Upper lobe of left lung (tissue), 6 donors: ENCODE measurements around the gene EYA3. TPM values are rescaled to one million over a fixed set of nuclear protein-coding genes. Genes with fewer than 3 reads are reported as not detected.

Experiments
- ATAC-seq, 2 donors: fragments of 200-7000 bp; cut with Tn5 transposase; one replicate each; pipeline ENCODE4 v1.9.1; 2022; ENCODE audit warnings: mild to moderate bottlenecking in 2 of 2, moderate library complexity in 2 of 2; ENCODE audit not compliant: low FRiP score in 2 of 2
- DNase-seq, 2 donors: peaks; one replicate each; pipeline ENCODE4 v3.0.0-alpha.2; 2019 to 2020
- H3K27ac ChIP-seq, 4 donors: fragments of 200-600 bp; sonication (generic); one replicate each; pipeline ENCODE4 v1.5.1; 2016 to 2019
- H3K27me3 ChIP-seq, 4 donors: fragments of 200-600 bp; sonication (generic); one replicate each; pipeline ENCODE4 v1.5.1; 2017 to 2019
- H3K36me3 ChIP-seq, 4 donors: fragments of 200-600 bp; sonication (generic); one replicate each; pipeline ENCODE4 v1.5.1; 2016 to 2019
- H3K4me1 ChIP-seq, 4 donors: fragments of 200-600 bp; sonication (generic); one replicate each; pipeline ENCODE4 v1.5.1; 2018 to 2019
- H3K4me3 ChIP-seq, 4 donors: fragments of 200-600 bp; sonication (generic); one replicate each; pipeline ENCODE4 v1.5.1; 2017 to 2019; ENCODE audit warnings: mild to moderate bottlenecking in 2 of 4, moderate library complexity in 1 of 4
- H3K9me3 ChIP-seq, 4 donors: fragments of 200-600 bp; sonication (generic); one replicate each; pipeline ENCODE4 v1.5.1; 2018 to 2019
- EP300 ChIP-seq, 4 donors: sonication (generic); formaldehyde crosslinking; IDR thresholded peaks; one replicate each; pipeline ENCODE4 v1.5.1; 2017; ENCODE audit warnings: antibody characterized with exemption in 4 of 4, control low read depth in 2 of 4
- POLR2A ChIP-seq, 4 donors: fragments of 450-650 bp; IDR thresholded peaks; one replicate each; pipeline ENCODE4 v1.5.1; 2016 to 2017; ENCODE audit warnings: antibody characterized with exemption in 4 of 4, mild to moderate bottlenecking in 2 of 4
- POLR2AphosphoS5 ChIP-seq, 2 donors: sonication (generic); formaldehyde crosslinking; IDR thresholded peaks; one replicate each; pipeline ENCODE4 v1.5.1; 2017; ENCODE audit warnings: antibody characterized with exemption in 2 of 2
- WGBS, 2 donors: methylation state at CpG; one replicate each; pipeline ENCODE4 v1.1.5; 2017 to 2018; 5-methylcytosine and 5-hydroxymethylcytosine counted together
- total RNA-seq, 6 donors: library from RNA; depleted of rRNA in 4 of 6; stranded (reverse); fragments of >200 nt in 4 of 6; gene quantifications; one replicate each; pipeline versions ENCODE4 v1.1.0 to v1.2.1, GENCODE V29; 2016 to 2021
- TF ChIP-seq, protein P1 (sequence below), 6 experiments: fragments of 450-650 bp in 4 of 6; fragments of 200-600 bp in 2 of 6; sonication (generic) in 2 of 6; IDR thresholded peaks; one replicate each; pipeline ENCODE4 v1.5.1; 2016 to 2019; ENCODE audit warnings: antibody characterized with exemption in 6 of 6
- donor health status: DM: no; HTN: no; CAD: no; lungs with moderate emphysema.
- donor health status: DM: no; HTN: yes; CAD: no; lungs with severe emphysema.

EYA3 gene
- total RNA-seq, 6 donors from 2014 or later = 15.9 to 23.4 (median 22.0) TPM

DNA sequence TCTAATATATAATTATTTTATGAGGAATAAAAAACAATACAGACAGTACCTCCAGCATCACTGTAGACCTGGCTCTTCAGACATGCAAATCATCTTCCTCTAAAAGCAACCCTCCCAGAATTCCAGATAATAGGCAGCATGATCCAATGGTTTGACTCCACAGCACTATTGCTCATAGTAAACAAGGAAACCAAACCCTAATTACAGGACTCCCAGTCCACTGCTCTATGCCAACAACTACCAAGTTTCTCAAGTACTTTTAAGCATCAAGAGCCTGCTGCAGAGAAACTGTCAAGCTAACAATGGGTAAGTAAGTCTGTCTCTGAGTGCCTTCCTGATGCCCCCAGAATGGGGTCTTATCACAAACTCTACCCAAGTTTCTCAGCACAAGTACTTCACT lies 57.2 kb downstream of the EYA3 start:
- Histone ChIP-seq H3K36me3 (peaks cover 0 to 18% (median 0%) of the 10 kb centered on the region in 4 donors), H3K4me1 (peaks cover 7 to 20% (median 12%) of the 10 kb centered on the region in 4 donors), H3K27ac (peak overlapping the region in 2 of 4 donors; percentile 37 to 58), H3K27me3 (no peaks in the 10 kb centered on the region), H3K4me3 (no peak overlapping the region), H3K9me3 (no peaks in the 10 kb centered on the region)
- TF ChIP-seq POLR2A (IDR thresholded peaks at IDR 0.05) (no peak), EP300 (IDR thresholded peaks at IDR 0.05) (no peak), POLR2AphosphoS5 (IDR thresholded peaks at IDR 0.05) (no peak)
- TF ChIP-seq, protein P1, sequence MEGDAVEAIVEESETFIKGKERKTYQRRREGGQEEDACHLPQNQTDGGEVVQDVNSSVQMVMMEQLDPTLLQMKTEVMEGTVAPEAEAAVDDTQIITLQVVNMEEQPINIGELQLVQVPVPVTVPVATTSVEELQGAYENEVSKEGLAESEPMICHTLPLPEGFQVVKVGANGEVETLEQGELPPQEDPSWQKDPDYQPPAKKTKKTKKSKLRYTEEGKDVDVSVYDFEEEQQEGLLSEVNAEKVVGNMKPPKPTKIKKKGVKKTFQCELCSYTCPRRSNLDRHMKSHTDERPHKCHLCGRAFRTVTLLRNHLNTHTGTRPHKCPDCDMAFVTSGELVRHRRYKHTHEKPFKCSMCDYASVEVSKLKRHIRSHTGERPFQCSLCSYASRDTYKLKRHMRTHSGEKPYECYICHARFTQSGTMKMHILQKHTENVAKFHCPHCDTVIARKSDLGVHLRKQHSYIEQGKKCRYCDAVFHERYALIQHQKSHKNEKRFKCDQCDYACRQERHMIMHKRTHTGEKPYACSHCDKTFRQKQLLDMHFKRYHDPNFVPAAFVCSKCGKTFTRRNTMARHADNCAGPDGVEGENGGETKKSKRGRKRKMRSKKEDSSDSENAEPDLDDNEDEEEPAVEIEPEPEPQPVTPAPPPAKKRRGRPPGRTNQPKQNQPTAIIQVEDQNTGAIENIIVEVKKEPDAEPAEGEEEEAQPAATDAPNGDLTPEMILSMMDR (IDR thresholded peaks at IDR 0.05) = no peak
- ATAC-seq (no peak), DNase-seq (no peak)

DNA sequence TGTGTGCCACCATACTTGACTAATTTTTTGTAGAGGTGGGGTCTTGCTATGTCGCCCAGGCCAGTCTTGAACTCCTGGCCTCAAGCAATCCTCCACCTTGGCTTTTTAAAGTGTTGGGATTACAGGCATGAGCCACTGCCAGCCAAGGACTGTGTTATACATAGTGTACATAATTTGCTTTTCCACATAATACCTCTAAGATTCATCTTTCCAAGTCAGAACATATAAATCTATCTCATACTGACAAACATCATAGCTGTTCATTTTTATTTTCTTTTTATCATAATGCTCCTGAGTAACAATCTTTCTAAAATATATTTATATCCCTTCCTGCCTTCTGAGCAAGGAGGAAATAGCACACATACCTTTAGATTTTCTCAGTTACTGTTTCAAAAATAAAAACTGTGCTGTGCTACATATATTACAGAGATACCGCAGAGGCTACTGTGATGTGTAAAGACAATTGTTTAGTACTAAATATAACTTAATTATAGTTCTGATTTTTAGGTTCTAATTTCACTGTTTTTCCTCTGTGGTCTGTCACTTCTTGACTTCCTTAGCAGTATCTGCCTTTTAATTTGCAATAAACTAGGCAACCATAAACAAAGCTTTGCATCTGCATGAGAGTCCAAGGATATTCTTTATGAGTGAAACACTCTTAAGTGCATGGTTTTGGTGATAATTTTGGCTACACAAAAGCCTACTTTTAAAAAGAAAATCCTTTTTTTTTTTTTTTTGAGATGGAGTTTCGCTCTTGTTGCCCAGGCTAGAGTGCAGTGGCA lies 59.3 kb downstream of the EYA3 start:
- peak overlapping the region in 2 of 4 donors; percentile 59 to 65 for H3K27ac ChIP-seq
- no peaks in the 10 kb centered on the region for H3K9me3 ChIP-seq
- H3K36me3 ChIP-seq = peaks cover 0 to 5% (median 0%) of the 10 kb centered on the region in 4 donors
- no peak for DNase-seq
- WGBS, 2 donors = 83 to 84% methylated on average over 3 of the region's 3 CpGs
- no peak for ATAC-seq
- TF ChIP-seq EP300 (IDR thresholded peaks at IDR 0.05) (no peak), POLR2AphosphoS5 (IDR thresholded peaks at IDR 0.05) (no peak), POLR2A (IDR thresholded peaks at IDR 0.05) (no peak)
- TF ChIP-seq, protein P1 (IDR thresholded peaks at IDR 0.05) = no peak
- peaks cover 7 to 24% (median 12%) of the 10 kb centered on the region in 4 donors for H3K4me1 ChIP-seq
- no peaks in the 10 kb centered on the region for H3K27me3 ChIP-seq
- no peak overlapping the region for H3K4me3 ChIP-seq

DNA sequence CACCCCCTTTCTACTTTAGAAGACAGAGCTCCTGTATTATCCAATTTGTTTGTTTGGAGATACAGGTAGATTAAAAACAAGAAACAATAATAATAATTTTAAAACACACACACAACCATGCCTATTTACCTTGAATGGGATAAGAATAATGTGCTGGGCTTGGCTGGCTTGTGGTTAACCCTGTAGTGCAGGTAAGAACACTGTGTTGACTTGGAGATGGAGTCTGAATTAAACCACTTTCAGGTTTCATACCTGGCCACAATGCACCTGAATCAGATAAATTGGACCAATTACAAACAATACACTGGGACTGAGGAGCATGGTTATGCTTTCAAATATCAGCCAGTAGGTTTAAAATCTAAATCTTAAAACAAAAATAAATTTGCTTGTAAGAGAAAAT lies 60.8 kb downstream of the EYA3 start:
- DNase-seq = no peak
- ATAC-seq = no peak
- peaks cover 7 to 30% (median 13%) of the 10 kb centered on the region in 4 donors for H3K4me1 ChIP-seq
- H3K9me3 ChIP-seq = no peaks in the 10 kb centered on the region
- no peaks in the 10 kb centered on the region for H3K27me3 ChIP-seq
- H3K27ac ChIP-seq = no peak overlapping the region
- H3K4me3 ChIP-seq = no peak overlapping the region
- peaks cover 0 to 5% (median 0%) of the 10 kb centered on the region in 4 donors for H3K36me3 ChIP-seq
- TF ChIP-seq, protein P1 (IDR thresholded peaks at IDR 0.05) = no peak
- TF ChIP-seq POLR2A (IDR thresholded peaks at IDR 0.05) (no peak), EP300 (IDR thresholded peaks at IDR 0.05) (no peak), POLR2AphosphoS5 (IDR thresholded peaks at IDR 0.05) (no peak)

DNA sequence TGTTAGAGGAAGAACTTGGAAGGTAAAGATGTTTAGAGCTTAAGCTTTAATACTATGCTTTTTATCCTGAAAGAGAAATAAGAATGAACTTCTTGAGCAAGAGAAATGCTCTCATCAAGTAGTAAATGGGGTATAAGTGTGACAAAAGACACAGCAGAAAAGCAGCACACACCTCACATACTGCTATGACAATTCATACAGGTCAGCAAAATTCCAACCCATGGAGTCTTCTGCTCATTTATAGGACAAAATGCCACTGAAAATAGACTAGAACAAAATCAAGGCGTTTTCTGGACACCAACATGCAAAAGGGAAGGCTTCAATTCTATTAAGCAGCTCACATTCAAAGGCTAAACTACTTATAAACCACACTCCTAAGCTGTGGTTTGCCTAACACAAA lies 61.2 kb downstream of the EYA3 start:
- Histone ChIP-seq H3K27me3 (no peaks in the 10 kb centered on the region), H3K4me3 (no peak overlapping the region), H3K36me3 (peaks cover 0 to 5% (median 0%) of the 10 kb centered on the region in 4 donors), H3K4me1 (peaks cover 7 to 34% (median 14%) of the 10 kb centered on the region in 4 donors), H3K27ac (no peak overlapping the region), H3K9me3 (no peaks in the 10 kb centered on the region)
- DNase-seq (no peak), ATAC-seq (no peak)
- WGBS, 2 donors = 95 to 100% methylated on average over 1 of the region's 1 CpG
- TF ChIP-seq POLR2AphosphoS5 (IDR thresholded peaks at IDR 0.05) = no peak
- TF ChIP-seq, protein P1 (IDR thresholded peaks at IDR 0.05) = no peak
- no peak for TF ChIP-seq EP300 (IDR thresholded peaks at IDR 0.05)
- no peak for TF ChIP-seq POLR2A (IDR thresholded peaks at IDR 0.05)

DNA sequence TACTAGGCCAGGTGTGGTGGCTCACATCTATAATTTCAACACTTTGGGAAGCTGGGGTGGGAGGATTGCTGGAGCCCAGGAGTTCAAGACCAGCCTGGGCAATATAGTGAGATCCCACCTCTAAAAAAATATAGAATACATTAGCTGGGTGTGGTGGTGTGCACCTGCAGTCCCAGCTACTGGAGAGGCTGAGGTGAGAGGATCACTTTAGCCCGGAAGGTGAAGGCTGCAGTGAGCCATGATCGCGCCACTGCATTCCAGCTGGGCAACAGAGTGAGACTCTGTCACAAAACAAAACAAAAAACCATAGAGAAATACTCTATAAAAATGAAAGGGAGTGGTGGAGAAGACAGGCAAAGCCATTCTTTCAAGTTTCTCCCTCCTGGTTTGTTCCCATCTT lies 62.1 kb downstream of the EYA3 start:
- no peak overlapping the region for H3K4me3 ChIP-seq
- no peak for DNase-seq
- WGBS, 2 donors = 92 to 98% methylated on average over 3 of the region's 3 CpGs
- ATAC-seq = no peak
- H3K27ac ChIP-seq = no peak overlapping the region
- H3K9me3 ChIP-seq = no peaks in the 10 kb centered on the region
- H3K4me1 ChIP-seq = peaks cover 9 to 30% (median 9%) of the 10 kb centered on the region in 4 donors
- H3K36me3 ChIP-seq = peaks cover 0 to 5% (median 0%) of the 10 kb centered on the region in 4 donors
- no peak for TF ChIP-seq POLR2AphosphoS5 (IDR thresholded peaks at IDR 0.05)
- TF ChIP-seq EP300 (IDR thresholded peaks at IDR 0.05) = no peak
- no peak for TF ChIP-seq POLR2A (IDR thresholded peaks at IDR 0.05)
- TF ChIP-seq, protein P1 (IDR thresholded peaks at IDR 0.05) = no peak
- H3K27me3 ChIP-seq = no peaks in the 10 kb centered on the region
